Uterus (tissue), 4 donors: Measurements from ENCODE around the gene CDK9. TPM values are rescaled to one million over a fixed set of nuclear protein-coding genes. Genes with fewer than 3 reads are reported as not detected.

ENCODE experiments used
- DNase-seq, 2 donors: peaks; one replicate each; pipeline ENCODE4 v3.0.0-alpha.2; 2019 to 2020
- H3K27ac ChIP-seq, 2 donors: fragments of 200-600 bp; sonication (generic); 1 replicate in 1 of 2; 2 replicates in 1 of 2; pipeline ENCODE4 v1.5.1; 2016 to 2018
- H3K27me3 ChIP-seq, 2 donors: fragments of 200-600 bp; sonication (generic); one replicate each; pipeline ENCODE4 v1.5.1; 2018 to 2019; ENCODE audit warnings: control low read depth in 1 of 2
- H3K36me3 ChIP-seq, 2 donors: fragments of 200-600 bp; sonication (generic); one replicate each; pipeline ENCODE4 v1.5.1; 2019; ENCODE audit warnings: control low read depth in 1 of 2
- H3K4me1 ChIP-seq, 2 donors: fragments of 200-600 bp; sonication (generic); one replicate each; pipeline ENCODE4 v1.5.1; 2018 to 2019; ENCODE audit warnings: control low read depth in 1 of 2
- H3K4me3 ChIP-seq, 2 donors: fragments of 200-600 bp; sonication (generic); 1 replicate in 1 of 2; 2 replicates in 1 of 2; pipeline ENCODE4 v1.5.1; 2018 to 2019; ENCODE audit warnings: mild to moderate bottlenecking in 1 of 2
- H3K9me3 ChIP-seq, 2 donors: fragments of 200-600 bp; sonication (generic); one replicate each; pipeline ENCODE4 v1.5.1; 2019; ENCODE audit warnings: control low read depth in 1 of 2
- POLR2A ChIP-seq, 2 donors: fragments of 450-650 bp; IDR thresholded peaks; one replicate each; pipeline ENCODE4 v1.6.1; 2016; ENCODE audit warnings: antibody characterized with exemption in 2 of 2, mild to moderate bottlenecking in 1 of 2, moderate library complexity in 1 of 2
- intact Hi-C: fragments of 100-400 bp; cut with DNase I; formaldehyde crosslinking; loops from one replicate; pipeline ENCODE4 v1.15.1; 2023; ENCODE audit warnings: low total_unique reads
- total RNA-seq, 4 donors: library from RNA; depleted of rRNA in 3 of 4; stranded (reverse); fragments of >200 nt in 3 of 4; gene quantifications; one replicate each; pipeline versions ENCODE4 v1.1.0 to v1.2.4, GENCODE V29; 2014 to 2023
- TF ChIP-seq, protein P1 (sequence below), 4 experiments: fragments of 200-600 bp in 2 of 4; fragments of 450-650 bp in 2 of 4; sonication (generic) in 2 of 4; IDR thresholded peaks; one replicate each; pipeline ENCODE4 v1.5.1; 2016 to 2019; ENCODE audit warnings: antibody characterized with exemption in 4 of 4, mild to moderate bottlenecking in 2 of 4, moderate library complexity in 1 of 4
- donor health status: DM: yes; HTN: yes; CAD: no.

Gene CDK9
- total RNA-seq, 4 donors from 2014 or later: 30.0 to 175 (median 77.4) TPM

DNA sequence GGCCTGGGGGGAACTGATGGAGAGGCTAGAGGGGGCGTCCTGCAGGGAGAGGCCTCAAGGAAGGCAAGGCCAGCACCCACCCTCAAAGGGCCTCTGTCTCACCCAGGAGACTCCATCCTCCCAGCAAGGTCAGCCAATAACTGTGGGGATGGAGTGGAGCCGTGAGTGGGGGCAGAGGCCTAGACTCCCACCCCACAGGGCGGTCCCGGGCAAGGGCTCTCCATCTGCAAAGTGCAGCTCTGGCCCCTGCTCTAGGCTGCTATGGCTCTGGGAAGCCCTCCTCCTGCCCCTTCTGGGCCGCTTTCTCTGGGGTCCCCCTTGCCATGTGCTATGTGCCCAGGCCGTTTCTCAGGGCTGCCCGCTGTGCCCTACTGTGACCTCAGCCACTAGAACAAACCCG lies 30.9 kb downstream of the CDK9 start:
- TF ChIP-seq, protein P1, sequence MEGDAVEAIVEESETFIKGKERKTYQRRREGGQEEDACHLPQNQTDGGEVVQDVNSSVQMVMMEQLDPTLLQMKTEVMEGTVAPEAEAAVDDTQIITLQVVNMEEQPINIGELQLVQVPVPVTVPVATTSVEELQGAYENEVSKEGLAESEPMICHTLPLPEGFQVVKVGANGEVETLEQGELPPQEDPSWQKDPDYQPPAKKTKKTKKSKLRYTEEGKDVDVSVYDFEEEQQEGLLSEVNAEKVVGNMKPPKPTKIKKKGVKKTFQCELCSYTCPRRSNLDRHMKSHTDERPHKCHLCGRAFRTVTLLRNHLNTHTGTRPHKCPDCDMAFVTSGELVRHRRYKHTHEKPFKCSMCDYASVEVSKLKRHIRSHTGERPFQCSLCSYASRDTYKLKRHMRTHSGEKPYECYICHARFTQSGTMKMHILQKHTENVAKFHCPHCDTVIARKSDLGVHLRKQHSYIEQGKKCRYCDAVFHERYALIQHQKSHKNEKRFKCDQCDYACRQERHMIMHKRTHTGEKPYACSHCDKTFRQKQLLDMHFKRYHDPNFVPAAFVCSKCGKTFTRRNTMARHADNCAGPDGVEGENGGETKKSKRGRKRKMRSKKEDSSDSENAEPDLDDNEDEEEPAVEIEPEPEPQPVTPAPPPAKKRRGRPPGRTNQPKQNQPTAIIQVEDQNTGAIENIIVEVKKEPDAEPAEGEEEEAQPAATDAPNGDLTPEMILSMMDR (IDR thresholded peaks at IDR 0.05): no peak
- no peak for TF ChIP-seq POLR2A (IDR thresholded peaks at IDR 0.05)
- intact Hi-C loops: no loop called here
- no peaks in the 10 kb centered on the region for H3K27me3 ChIP-seq
- no peak overlapping the region for H3K4me3 ChIP-seq
- no peak overlapping the region for H3K27ac ChIP-seq
- no peaks in the 10 kb centered on the region for H3K36me3 ChIP-seq
- H3K4me1 ChIP-seq: no peaks in the 10 kb centered on the region
- no peak for DNase-seq
- H3K9me3 ChIP-seq: no peaks in the 10 kb centered on the region

DNA sequence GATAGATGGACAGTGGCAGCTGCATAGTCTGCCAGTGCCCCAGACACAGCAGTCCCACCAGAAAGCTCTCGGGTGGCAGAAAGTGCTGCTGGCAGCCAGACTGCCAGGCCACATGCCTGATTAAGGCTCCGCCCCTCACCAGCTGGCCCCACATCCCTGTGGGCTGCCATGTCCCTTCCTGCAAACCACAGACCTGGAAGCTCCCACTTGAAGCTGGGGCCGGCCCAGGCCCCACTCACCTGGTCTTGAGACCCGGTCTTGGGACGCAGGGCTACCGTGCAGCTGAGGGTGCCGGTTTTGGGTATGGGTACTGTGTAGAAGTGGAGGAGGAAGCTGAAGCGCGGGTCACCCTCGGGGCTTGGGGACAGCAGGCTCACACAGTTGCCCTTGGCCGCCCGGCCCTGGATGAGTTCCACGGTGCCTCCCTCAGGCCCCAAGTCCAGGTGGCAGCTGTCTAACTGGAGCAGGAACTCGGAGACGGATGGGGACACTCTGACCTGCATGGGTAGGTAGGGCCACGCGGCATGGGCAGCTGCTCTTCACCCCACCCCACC lies 32.1 kb downstream of the CDK9 start:
- DNase-seq: no peak
- Histone ChIP-seq H3K27me3 (no peaks in the 10 kb centered on the region), H3K36me3 (no peaks in the 10 kb centered on the region), H3K27ac (no peak overlapping the region), H3K4me1 (no peaks in the 10 kb centered on the region), H3K9me3 (no peaks in the 10 kb centered on the region), H3K4me3 (no peak overlapping the region)
- intact Hi-C loops: no loop called here
- TF ChIP-seq, protein P1 (IDR thresholded peaks at IDR 0.05): no peak
- no peak for TF ChIP-seq POLR2A (IDR thresholded peaks at IDR 0.05)

GRCh38 chr9:127818574-127818973 lies 32.7 kb downstream of the CDK9 start:
- H3K4me1 ChIP-seq: no peaks in the 10 kb centered on the region
- intact Hi-C loops: no loop called here
- H3K4me3 ChIP-seq: no peak overlapping the region
- H3K27me3 ChIP-seq: no peaks in the 10 kb centered on the region
- no peak for DNase-seq
- no peaks in the 10 kb centered on the region for H3K36me3 ChIP-seq
- H3K27ac ChIP-seq: no peak overlapping the region
- H3K9me3 ChIP-seq: no peaks in the 10 kb centered on the region
- TF ChIP-seq, protein P1 (IDR thresholded peaks at IDR 0.05): no peak
- no peak for TF ChIP-seq POLR2A (IDR thresholded peaks at IDR 0.05)

GRCh38 chr9:127822108-127822507 lies 36.3 kb downstream of the CDK9 start:
- no peaks in the 10 kb centered on the region for H3K9me3 ChIP-seq
- no peaks in the 10 kb centered on the region for H3K27me3 ChIP-seq
- intact Hi-C loops: no loop called here
- TF ChIP-seq, protein P1 (IDR thresholded peaks at IDR 0.05): no peak
- TF ChIP-seq POLR2A (IDR thresholded peaks at IDR 0.05): no peak
- peaks cover 0 to 10% of the 10 kb centered on the region in 2 donors for H3K4me1 ChIP-seq
- H3K4me3 ChIP-seq: no peak overlapping the region
- no peaks in the 10 kb centered on the region for H3K36me3 ChIP-seq
- no peak for DNase-seq
- peak overlapping the region; percentile 3 to 44 for H3K27ac ChIP-seq

DNA sequence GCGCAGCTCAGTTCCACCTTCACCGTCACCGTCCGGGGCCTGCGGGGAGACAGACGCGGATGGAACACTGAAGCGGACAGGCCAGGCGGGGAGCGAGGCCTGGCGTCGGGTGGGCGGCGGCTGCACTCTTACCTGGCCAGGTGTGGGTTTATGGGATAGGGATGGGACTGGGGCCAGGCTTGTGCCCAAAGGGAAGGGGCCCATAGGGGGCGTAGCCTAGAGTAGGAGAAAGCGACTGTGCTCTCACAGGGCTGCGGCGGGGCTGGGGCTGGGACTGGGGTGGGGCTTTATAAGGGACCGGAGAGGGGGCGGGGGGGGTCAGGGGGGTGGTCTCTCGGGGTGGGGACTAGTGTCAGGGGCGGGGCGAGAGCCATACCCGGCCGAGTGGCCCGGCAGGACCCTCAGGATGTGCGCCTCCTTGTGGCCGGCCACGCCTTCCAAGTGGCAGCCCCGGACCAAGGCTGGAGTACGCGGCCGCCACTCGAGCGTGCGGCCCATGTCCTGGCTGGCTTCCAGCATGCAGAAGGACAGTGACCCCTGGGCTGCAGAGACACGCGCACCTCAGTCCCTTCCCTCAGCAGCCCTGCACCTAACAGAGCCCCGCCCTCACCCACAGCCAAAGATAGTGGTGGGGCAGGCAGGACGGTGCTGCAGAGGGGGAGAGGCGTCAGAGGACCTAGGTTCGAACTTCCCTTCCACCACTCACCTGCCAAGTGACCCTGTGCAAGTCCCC lies 39.7 kb downstream of the CDK9 start:
- no peaks in the 10 kb centered on the region for H3K9me3 ChIP-seq
- intact Hi-C loops: no loop called here
- H3K4me1 ChIP-seq: peaks cover 16 to 17% of the 10 kb centered on the region in 2 donors
- DNase-seq: no peak
- peak overlapping the region; percentile 88 to 96 for H3K27ac ChIP-seq
- H3K27me3 ChIP-seq: no peaks in the 10 kb centered on the region
- TF ChIP-seq, protein P1 (IDR thresholded peaks at IDR 0.05): peak in 1 of 4 experiments; percentile 33
- no peak for TF ChIP-seq POLR2A (IDR thresholded peaks at IDR 0.05)
- H3K36me3 ChIP-seq: no peaks in the 10 kb centered on the region
- H3K4me3 ChIP-seq: no peak overlapping the region
